Subcutaneous adipose tissue (tissue), 4 donors: Measurements from ENCODE around the gene TMEM222. TPM values are rescaled to one million over a fixed set of nuclear protein-coding genes. Genes with fewer than 3 reads are reported as not detected.

Experiments used
- CTCF ChIP-seq: fragments of 450-650 bp; IDR thresholded peaks from one replicate; pipeline ENCODE4 v1.5.1; 2016; ENCODE audit warnings: low read depth, mild to moderate bottlenecking, control low read depth, antibody characterized with exemption, moderate library complexity
- total RNA-seq, 4 donors: library from RNA; depleted of rRNA; stranded (reverse); fragments of >200 nt; gene quantifications; one replicate each; pipeline ENCODE4 v1.1.0, GENCODE V29; 2016

The TMEM222 gene
- total RNA-seq, 4 donors from 2014 or later, result 15.9 to 23.7 (median 18.9) TPM

- no peak for TF ChIP-seq CTCF
These were observed 29.7 kb downstream of the TMEM222 start for GRCh38 chr1:27351541-27352107.

GRCh38 chr1:27353166-27353565 is 31.2 kb downstream of the TMEM222 start:
- no peak for TF ChIP-seq CTCF

GRCh38 chr1:27353629-27354028 is 31.7 kb downstream of the TMEM222 start:
- no peak for TF ChIP-seq CTCF

- no peak for TF ChIP-seq CTCF
These were observed 33.7 kb downstream of the TMEM222 start for GRCh38 chr1:27355683-27356082.

- no peak for TF ChIP-seq CTCF
These were observed 34.3 kb downstream of the TMEM222 start for GRCh38 chr1:27356277-27356618.

GRCh38 chr1:27356619-27357280 is 34.8 kb downstream of the TMEM222 start:
- TF ChIP-seq CTCF, result no peak

- no peak for TF ChIP-seq CTCF
These were observed 35.5 kb downstream of the TMEM222 start for GRCh38 chr1:27357281-27358037.
